ENCODE measurements around the gene PODXL2. TPM values are rescaled to one million over a fixed set of nuclear protein-coding genes. Genes with fewer than 3 reads are reported as not detected.
A peak's percentile ranks its signal among the peaks of the same experiment; 100 is the strongest.

PODXL2 gene
- total RNA-seq, 1 experiment from 2014 or later: 5.7 TPM

DNA sequence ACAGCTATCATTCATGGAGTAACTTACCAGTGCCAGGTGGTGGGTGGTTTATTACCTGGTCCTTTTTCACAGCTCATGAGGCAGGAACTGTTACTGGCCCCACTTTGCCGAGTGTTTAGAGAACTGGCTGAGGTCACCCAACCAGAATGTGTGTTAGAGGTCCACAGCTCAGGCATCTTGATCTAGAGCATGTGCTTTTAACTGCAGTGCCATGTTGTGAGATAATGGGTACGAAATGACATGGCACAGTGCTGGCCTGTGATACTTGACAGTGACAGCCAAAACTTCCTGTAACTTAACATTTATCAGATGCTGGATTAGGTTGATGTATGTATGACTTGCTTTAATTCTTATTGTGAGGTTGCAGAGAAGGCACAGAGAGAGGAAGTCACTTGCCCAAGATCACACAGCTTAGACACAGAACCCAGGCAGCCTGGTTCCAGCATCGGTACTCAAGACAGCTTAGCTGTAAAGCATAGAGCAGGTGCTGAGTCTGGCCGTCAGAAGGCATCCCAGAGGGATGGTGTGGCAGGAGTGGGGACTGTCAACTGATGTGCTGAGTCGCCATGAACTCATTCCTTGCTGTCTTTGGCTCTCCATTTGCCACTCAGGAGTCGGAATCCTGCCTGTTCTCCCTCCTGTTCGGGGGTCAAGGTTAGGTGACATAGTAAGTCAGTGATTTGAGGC is 21.2 kb upstream of the PODXL2 start:
- Histone ChIP-seq H3K9me2 (ENCODE audit: insufficient read depth) (no peaks in the 10 kb centered on the region), H3K4me2 (ENCODE audit: low read length) (no peak overlapping the region), H3K36me3 (ENCODE audit: control insufficient read depth in 1 of 2, insufficient read depth in 2 of 2, low read length in 2 of 2) (peaks cover 42 to 74% of the 10 kb centered on the region in 2 experiments), H2AFZ (ENCODE audit: low read depth, low read length, poor library complexity, severe bottlenecking) (no peak overlapping the region), H3K27me3 (ENCODE audit: insufficient read depth, low read length) (no peaks in the 10 kb centered on the region), H3K79me2 (ENCODE audit: insufficient read depth, low read length) (peaks cover 51% of the 10 kb centered on the region), H3K27ac (ENCODE audit: low read depth, low read length) (no peak overlapping the region), H3K9ac (ENCODE audit: low read length) (no peak overlapping the region), H3K4me1 (ENCODE audit: control insufficient read depth in 1 of 2, insufficient read depth in 2 of 2, low read length in 2 of 2) (no peaks in the 10 kb centered on the region), H4K20me1 (ENCODE audit: insufficient read depth) (no peaks in the 10 kb centered on the region), H3K4me3 (replicated peaks in 1 of 2; ENCODE audit: low read depth in 1 of 2, low read length in 2 of 2) (no peak overlapping the region), H3K9me3 (ENCODE audit: control insufficient read depth in 1 of 2, insufficient read depth in 1 of 2, low read depth in 1 of 2, low read length in 2 of 2) (no peaks in the 10 kb centered on the region)
- POLR2A ChIA-PET: no interaction called here
- BruUV-seq (replicated peaks): no TSS peak
- RAD21 ChIA-PET (ENCODE audit: low non-redundant PET in 1 of 2, low total read pairs in 2 of 2, uncharacterized antibody in 2 of 2, unreplicated experiment in 2 of 2): no interaction called here
- CTCF ChIA-PET: no interaction called here
- ATAC-seq (0 out of 2 replicates have a peak, but pooled peaks have one; percentile 16), DNase-seq (ENCODE audit: low read depth, low spot score) (no peak)
- TF ChIP-seq RAD21 (IDR thresholded peaks at IDR 0.05; ENCODE audit: low read depth) (no peak), REST (IDR thresholded peaks at IDR 0.05; ENCODE audit: low read depth) (no peak), EZH2 (IDR thresholded peaks at IDR 0.05) (no peak), ZNF274 (IDR thresholded peaks at IDR 0.05; ENCODE audit: low read depth, low read length) (no peak), SIN3A (IDR thresholded peaks at IDR 0.05; ENCODE audit: low read depth) (no peak), JUND (IDR thresholded peaks at IDR 0.05) (no peak), CBX3 (IDR thresholded peaks at IDR 0.05; ENCODE audit: low read depth) (no peak), YY1 (IDR thresholded peaks at IDR 0.05; ENCODE audit: extremely low read depth, insufficient replicate concordance, low read depth, low read length) (no peak), ELF1 (IDR thresholded peaks at IDR 0.05; ENCODE audit: borderline replicate concordance, low read depth) (no peak), MAX (IDR thresholded peaks at IDR 0.05) (no peak), EGR1 (IDR thresholded peaks at IDR 0.05; ENCODE audit: low read depth) (no peak), SRF (IDR thresholded peaks at IDR 0.05; ENCODE audit: low read depth) (no peak), ZFX (IDR thresholded peaks at IDR 0.05) (no peak)
- TF ChIP-seq, protein P1, sequence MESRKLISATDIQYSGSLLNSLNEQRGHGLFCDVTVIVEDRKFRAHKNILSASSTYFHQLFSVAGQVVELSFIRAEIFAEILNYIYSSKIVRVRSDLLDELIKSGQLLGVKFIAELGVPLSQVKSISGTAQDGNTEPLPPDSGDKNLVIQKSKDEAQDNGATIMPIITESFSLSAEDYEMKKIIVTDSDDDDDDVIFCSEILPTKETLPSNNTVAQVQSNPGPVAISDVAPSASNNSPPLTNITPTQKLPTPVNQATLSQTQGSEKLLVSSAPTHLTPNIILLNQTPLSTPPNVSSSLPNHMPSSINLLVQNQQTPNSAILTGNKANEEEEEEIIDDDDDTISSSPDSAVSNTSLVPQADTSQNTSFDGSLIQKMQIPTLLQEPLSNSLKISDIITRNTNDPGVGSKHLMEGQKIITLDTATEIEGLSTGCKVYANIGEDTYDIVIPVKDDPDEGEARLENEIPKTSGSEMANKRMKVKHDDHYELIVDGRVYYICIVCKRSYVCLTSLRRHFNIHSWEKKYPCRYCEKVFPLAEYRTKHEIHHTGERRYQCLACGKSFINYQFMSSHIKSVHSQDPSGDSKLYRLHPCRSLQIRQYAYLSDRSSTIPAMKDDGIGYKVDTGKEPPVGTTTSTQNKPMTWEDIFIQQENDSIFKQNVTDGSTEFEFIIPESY (IDR thresholded peaks at IDR 0.05; ENCODE audit: extremely low read depth, insufficient replicate concordance, low read length): no peak
- intact Hi-C loops (cut with micrococcal nuclease): no loop called here
